ENCODE data around the gene MEGF6. TPM values are rescaled to one million over a fixed set of nuclear protein-coding genes. Genes with fewer than 3 reads are reported as not detected.

Gene MEGF6
- total RNA-seq, 1 experiment from 2014 or later, result 21.3 TPM

DNA sequence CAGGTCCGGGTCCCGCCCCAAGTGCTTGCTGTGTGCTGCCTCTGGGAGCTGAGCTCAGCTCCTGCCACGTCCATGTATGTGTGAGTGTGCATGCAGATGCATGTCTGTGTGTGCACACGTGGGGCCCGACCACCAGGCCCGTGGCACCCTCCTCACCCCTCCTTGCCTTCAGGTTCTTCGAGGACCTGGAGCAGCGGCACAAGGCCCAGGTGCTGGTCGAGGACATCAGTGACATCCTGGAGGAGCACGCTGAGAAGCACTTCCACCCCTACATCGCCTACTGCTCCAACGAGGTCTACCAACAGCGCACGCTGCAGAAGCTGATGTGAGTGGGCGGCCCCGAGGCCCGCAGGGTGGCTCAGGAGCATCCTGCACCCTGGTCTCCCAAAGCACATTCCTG lies 138.4 kb downstream of the MEGF6 start:
- WGBS (ENCODE audit: extremely low coverage, insufficient read length, low lambda C conversion rate), result no CpG with 5 or more reads among the region's 17 CpGs
- no peaks in the 10 kb centered on the region for H3K27me3 Mint-ChIP-seq (ENCODE audit: low read depth)
- H3K4ac ChIP-seq (ENCODE audit: low read depth, low read length), result no peak overlapping the region
- no peak overlapping the region for H4K91ac ChIP-seq (ENCODE audit: insufficient read length, low read depth, low read length)
- peaks cover 5% of the 10 kb centered on the region; the same call in 1 of the 2 replicates for H3K4me1 ChIP-seq (ENCODE audit: insufficient read depth, low read length)
- H3K79me2 ChIP-seq (ENCODE audit: insufficient read depth, low read length), result no peaks in the 10 kb centered on the region
- TF ChIP-seq, protein P1, sequence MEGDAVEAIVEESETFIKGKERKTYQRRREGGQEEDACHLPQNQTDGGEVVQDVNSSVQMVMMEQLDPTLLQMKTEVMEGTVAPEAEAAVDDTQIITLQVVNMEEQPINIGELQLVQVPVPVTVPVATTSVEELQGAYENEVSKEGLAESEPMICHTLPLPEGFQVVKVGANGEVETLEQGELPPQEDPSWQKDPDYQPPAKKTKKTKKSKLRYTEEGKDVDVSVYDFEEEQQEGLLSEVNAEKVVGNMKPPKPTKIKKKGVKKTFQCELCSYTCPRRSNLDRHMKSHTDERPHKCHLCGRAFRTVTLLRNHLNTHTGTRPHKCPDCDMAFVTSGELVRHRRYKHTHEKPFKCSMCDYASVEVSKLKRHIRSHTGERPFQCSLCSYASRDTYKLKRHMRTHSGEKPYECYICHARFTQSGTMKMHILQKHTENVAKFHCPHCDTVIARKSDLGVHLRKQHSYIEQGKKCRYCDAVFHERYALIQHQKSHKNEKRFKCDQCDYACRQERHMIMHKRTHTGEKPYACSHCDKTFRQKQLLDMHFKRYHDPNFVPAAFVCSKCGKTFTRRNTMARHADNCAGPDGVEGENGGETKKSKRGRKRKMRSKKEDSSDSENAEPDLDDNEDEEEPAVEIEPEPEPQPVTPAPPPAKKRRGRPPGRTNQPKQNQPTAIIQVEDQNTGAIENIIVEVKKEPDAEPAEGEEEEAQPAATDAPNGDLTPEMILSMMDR (conservative IDR thresholded peaks at IDR 0.05), result no peak
- H3K9ac ChIP-seq (ENCODE audit: extremely low read depth, insufficient read length, low read length), result no peak overlapping the region
- no peak overlapping the region for H2BK120ac ChIP-seq (ENCODE audit: low read depth, low read length, poor library complexity, severe bottlenecking)
- H2AFZ ChIP-seq (ENCODE audit: low read length), result no peak overlapping the region
- no peak overlapping the region for H3K27ac ChIP-seq (ENCODE audit: insufficient read length, low read depth, low read length)
- H3K9me3 Mint-ChIP-seq, result no peaks in the 10 kb centered on the region
- no peak overlapping the region for H2BK15ac ChIP-seq (ENCODE audit: low read depth, low read length)
- peaks cover 4 to 29% (median 21%) of the 10 kb centered on the region in 3 experiments; a peak in 5 of 7 replicates for H3K36me3 Mint-ChIP-seq (ENCODE audit: insufficient read depth in 1 of 3, low read depth in 3 of 3)
- no peak for DNase-seq
- no peak overlapping the region for H3T11ph ChIP-seq (ENCODE audit: low read length)
- H3K4me1 Mint-ChIP-seq, result peaks cover 13 to 16% of the 10 kb centered on the region in 2 experiments
- H3K4me2 ChIP-seq (ENCODE audit: insufficient read depth, insufficient read length, low read length), result no peak overlapping the region
- no peak overlapping the region for H2AK5ac ChIP-seq (ENCODE audit: insufficient read length, low read length)
- H3K27me3 ChIP-seq (ENCODE audit: insufficient read depth, low read length), result no peaks in the 10 kb centered on the region
- no peak overlapping the region for H2BK5ac ChIP-seq (ENCODE audit: insufficient read length, low read length)
- H3K9me3 ChIP-seq (ENCODE audit: control insufficient read depth, low read depth, low read length), result no peaks in the 10 kb centered on the region
- no peak overlapping the region for H3K23ac ChIP-seq (ENCODE audit: insufficient read length, low read depth, low read length)
- H2BK12ac ChIP-seq (ENCODE audit: insufficient read length, low read depth, low read length), result no peak overlapping the region
- no peak overlapping the region for H4K5ac ChIP-seq (ENCODE audit: insufficient read length, low read depth, low read length)
- peaks cover 4% of the 10 kb centered on the region for H4K20me1 ChIP-seq (ENCODE audit: control insufficient read depth, insufficient read depth, insufficient read length)
- H4K8ac ChIP-seq (replicated peaks; ENCODE audit: insufficient read length, low read depth, low read length), result no peak overlapping the region
- no peak overlapping the region for H2BK20ac ChIP-seq (ENCODE audit: low read depth, low read length, poor library complexity, severe bottlenecking)
- no peak overlapping the region for H3K14ac ChIP-seq (ENCODE audit: insufficient read depth, low read length)
- peak overlapping the region in 2 of 3 experiments; percentile 34 to 86; a peak in 1 of 7 replicates for H3K27ac Mint-ChIP-seq
- no peaks in the 10 kb centered on the region for H3K79me1 ChIP-seq (ENCODE audit: insufficient read depth, low read depth, low read length, poor library complexity, severe bottlenecking)
- H3K4me3 Mint-ChIP-seq, result no peak overlapping the region
- H3K23me2 ChIP-seq (ENCODE audit: insufficient read length, low read depth, low read length, poor library complexity, severe bottlenecking), result no peaks in the 10 kb centered on the region
- no peak overlapping the region for H3K18ac ChIP-seq (ENCODE audit: insufficient read length, low read depth, low read length)
- no peak overlapping the region for H3K56ac ChIP-seq (ENCODE audit: insufficient read length, low read depth, low read length)
